PFSK-1 (cell line): ENCODE results near the gene SPDYA.

ENCODE experiments used
- FOXP2 ChIP-seq: optimal IDR thresholded peaks from 2 replicates; pipeline ENCODE3; 2011; ENCODE audit warnings: borderline replicate concordance, control low read depth, inconsistent platforms; ENCODE audit not compliant: insufficient read depth; ENCODE audit errors: extremely low read length, extremely low read depth
- POLR2AphosphoS5 ChIP-seq: IDR thresholded peaks from 2 replicates; pipeline ENCODE4 v1.6.1; 2012; ENCODE audit warnings: low read depth, mild to moderate bottlenecking, control low read depth, low read length, moderate library complexity
- REST ChIP-seq, 2 experiments: IDR thresholded peaks; 2 replicates each; pipeline versions ENCODE4 v1.6.1 to v1.8.0; 2011 to 2012; ENCODE audit warnings: low read depth in 2 of 2, low read length in 2 of 2, control low read depth in 1 of 2, inconsistent platforms in 1 of 2, mild to moderate bottlenecking in 1 of 2, moderate library complexity in 1 of 2; ENCODE audit not compliant: insufficient read depth in 1 of 2
- SIN3A ChIP-seq: IDR thresholded peaks from 2 replicates; pipeline ENCODE4 v1.6.1; 2012; ENCODE audit warnings: mild to moderate bottlenecking, low read length, moderate library complexity, borderline replicate concordance; ENCODE audit not compliant: insufficient read depth
- TAF1 ChIP-seq: IDR thresholded peaks from 2 replicates; pipeline ENCODE4 v1.6.1; 2012; ENCODE audit warnings: low read length, control low read depth, borderline replicate concordance; ENCODE audit not compliant: insufficient read depth

The SPDYA gene

GRCh38 chr2:28768422-28768821, 42.2 kb upstream of the SPDYA start:
- TF ChIP-seq SIN3A (no peak), POLR2AphosphoS5 (no peak), FOXP2 (no peak), TAF1 (no peak), REST (IDR thresholded peaks at IDR 0.05; ENCODE audit: insufficient read depth in 1 of 2, low read depth in 2 of 2, low read length in 2 of 2) (no peak)

- TF ChIP-seq POLR2AphosphoS5 (no peak), TAF1 (no peak), REST (IDR thresholded peaks at IDR 0.05; ENCODE audit: insufficient read depth in 1 of 2, low read depth in 2 of 2, low read length in 2 of 2) (no peak), SIN3A (no peak), FOXP2 (no peak)
These were observed 41.7 kb upstream of the SPDYA start for GRCh38 chr2:28768952-28769351.

GRCh38 chr2:28772351-28772750, 38.3 kb upstream of the SPDYA start:
- TF ChIP-seq TAF1 (no peak), REST (IDR thresholded peaks at IDR 0.05; ENCODE audit: insufficient read depth in 1 of 2, low read depth in 2 of 2, low read length in 2 of 2) (no peak), POLR2AphosphoS5 (no peak), SIN3A (no peak), FOXP2 (no peak)

GRCh38 chr2:28776471-28776870, 34.2 kb upstream of the SPDYA start:
- TF ChIP-seq POLR2AphosphoS5 = no peak
- TF ChIP-seq TAF1 = no peak
- TF ChIP-seq REST (IDR thresholded peaks at IDR 0.05; ENCODE audit: insufficient read depth in 1 of 2, low read depth in 2 of 2, low read length in 2 of 2) = no peak
- TF ChIP-seq FOXP2 = no peak
- TF ChIP-seq SIN3A = no peak

- TF ChIP-seq REST (IDR thresholded peaks at IDR 0.05; ENCODE audit: insufficient read depth in 1 of 2, low read depth in 2 of 2, low read length in 2 of 2) (no peak), POLR2AphosphoS5 (no peak), TAF1 (no peak), SIN3A (no peak), FOXP2 (no peak)
These were observed 32.2 kb upstream of the SPDYA start for GRCh38 chr2:28778392-28778791.
